ENCODE measurements around the gene KCNQ5. TPM values are rescaled to one million over a fixed set of nuclear protein-coding genes. Genes with fewer than 3 reads are reported as not detected.

KCNQ5 gene
- total and polyA plus RNA-seq, 10 of the 15 experiments (the other 5 are each of a cell fraction or from before 2014, with no cell fraction given), result 0.60 to 16.2 (median 3.2) TPM

DNA sequence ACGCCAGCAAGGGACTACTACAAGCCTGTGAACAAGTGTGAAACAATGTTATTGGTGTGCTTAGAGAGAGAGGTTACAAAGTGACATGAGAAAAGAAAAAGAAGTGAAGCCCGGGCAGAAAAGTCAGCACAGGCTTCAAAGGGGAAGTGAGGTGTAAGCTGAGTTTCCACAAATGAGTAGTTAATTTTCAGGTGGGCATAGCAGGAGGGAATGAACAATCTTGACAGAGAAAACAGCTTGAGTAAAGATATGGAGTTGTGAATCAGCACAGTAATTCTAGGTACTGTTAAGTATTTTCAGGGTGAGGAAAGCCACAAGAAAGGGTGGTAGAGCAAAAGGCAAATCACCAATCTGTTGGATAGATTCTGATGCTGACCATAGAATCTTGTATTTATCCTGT, 4.3 kb downstream of the KCNQ5 start (continued):
- TF ChIP-seq ZNF207 (IDR thresholded peaks at IDR 0.05; ENCODE audit: borderline replicate concordance), result no peak
- no peak for TF ChIP-seq SMAD1 (IDR thresholded peaks at IDR 0.05; ENCODE audit: low read depth, partially characterized antibody)
- TF ChIP-seq RELA (IDR thresholded peaks at IDR 0.05; ENCODE audit: borderline replicate concordance, partially characterized antibody), result no peak
- no peak for TF ChIP-seq NFYB (IDR thresholded peaks at IDR 0.05; ENCODE audit: insufficient read depth, low read depth, low read length)
- TF ChIP-seq, protein P1, sequence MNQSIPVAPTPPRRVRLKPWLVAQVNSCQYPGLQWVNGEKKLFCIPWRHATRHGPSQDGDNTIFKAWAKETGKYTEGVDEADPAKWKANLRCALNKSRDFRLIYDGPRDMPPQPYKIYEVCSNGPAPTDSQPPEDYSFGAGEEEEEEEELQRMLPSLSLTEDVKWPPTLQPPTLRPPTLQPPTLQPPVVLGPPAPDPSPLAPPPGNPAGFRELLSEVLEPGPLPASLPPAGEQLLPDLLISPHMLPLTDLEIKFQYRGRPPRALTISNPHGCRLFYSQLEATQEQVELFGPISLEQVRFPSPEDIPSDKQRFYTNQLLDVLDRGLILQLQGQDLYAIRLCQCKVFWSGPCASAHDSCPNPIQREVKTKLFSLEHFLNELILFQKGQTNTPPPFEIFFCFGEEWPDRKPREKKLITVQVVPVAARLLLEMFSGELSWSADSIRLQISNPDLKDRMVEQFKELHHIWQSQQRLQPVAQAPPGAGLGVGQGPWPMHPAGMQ (IDR thresholded peaks at IDR 0.05; ENCODE audit: borderline replicate concordance), result no peak
- no peak for TF ChIP-seq SIX5 (IDR thresholded peaks at IDR 0.05; ENCODE audit: low read depth, low read length, severe bottlenecking)
- TF ChIP-seq STAT3 (IDR thresholded peaks at IDR 0.05; ENCODE audit: low read depth, low read length), result no peak
- TF ChIP-seq FOS (IDR thresholded peaks at IDR 0.05; ENCODE audit: borderline replicate concordance, extremely low read depth, insufficient read length), result no peak
- TF ChIP-seq, protein P2, sequence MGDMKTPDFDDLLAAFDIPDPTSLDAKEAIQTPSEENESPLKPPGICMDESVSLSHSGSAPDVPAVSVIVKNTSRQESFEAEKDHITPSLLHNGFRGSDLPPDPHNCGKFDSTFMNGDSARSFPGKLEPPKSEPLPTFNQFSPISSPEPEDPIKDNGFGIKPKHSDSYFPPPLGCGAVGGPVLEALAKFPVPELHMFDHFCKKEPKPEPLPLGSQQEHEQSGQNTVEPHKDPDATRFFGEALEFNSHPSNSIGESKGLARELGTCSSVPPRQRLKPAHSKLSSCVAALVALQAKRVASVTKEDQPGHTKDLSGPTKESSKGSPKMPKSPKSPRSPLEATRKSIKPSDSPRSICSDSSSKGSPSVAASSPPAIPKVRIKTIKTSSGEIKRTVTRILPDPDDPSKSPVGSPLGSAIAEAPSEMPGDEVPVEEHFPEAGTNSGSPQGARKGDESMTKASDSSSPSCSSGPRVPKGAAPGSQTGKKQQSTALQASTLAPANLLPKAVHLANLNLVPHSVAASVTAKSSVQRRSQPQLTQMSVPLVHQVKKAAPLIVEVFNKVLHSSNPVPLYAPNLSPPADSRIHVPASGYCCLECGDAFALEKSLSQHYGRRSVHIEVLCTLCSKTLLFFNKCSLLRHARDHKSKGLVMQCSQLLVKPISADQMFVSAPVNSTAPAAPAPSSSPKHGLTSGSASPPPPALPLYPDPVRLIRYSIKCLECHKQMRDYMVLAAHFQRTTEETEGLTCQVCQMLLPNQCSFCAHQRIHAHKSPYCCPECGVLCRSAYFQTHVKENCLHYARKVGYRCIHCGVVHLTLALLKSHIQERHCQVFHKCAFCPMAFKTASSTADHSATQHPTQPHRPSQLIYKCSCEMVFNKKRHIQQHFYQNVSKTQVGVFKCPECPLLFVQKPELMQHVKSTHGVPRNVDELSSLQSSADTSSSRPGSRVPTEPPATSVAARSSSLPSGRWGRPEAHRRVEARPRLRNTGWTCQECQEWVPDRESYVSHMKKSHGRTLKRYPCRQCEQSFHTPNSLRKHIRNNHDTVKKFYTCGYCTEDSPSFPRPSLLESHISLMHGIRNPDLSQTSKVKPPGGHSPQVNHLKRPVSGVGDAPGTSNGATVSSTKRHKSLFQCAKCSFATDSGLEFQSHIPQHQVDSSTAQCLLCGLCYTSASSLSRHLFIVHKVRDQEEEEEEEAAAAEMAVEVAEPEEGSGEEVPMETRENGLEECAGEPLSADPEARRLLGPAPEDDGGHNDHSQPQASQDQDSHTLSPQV (IDR thresholded peaks at IDR 0.05), result no peak
- TF ChIP-seq, protein P3, sequence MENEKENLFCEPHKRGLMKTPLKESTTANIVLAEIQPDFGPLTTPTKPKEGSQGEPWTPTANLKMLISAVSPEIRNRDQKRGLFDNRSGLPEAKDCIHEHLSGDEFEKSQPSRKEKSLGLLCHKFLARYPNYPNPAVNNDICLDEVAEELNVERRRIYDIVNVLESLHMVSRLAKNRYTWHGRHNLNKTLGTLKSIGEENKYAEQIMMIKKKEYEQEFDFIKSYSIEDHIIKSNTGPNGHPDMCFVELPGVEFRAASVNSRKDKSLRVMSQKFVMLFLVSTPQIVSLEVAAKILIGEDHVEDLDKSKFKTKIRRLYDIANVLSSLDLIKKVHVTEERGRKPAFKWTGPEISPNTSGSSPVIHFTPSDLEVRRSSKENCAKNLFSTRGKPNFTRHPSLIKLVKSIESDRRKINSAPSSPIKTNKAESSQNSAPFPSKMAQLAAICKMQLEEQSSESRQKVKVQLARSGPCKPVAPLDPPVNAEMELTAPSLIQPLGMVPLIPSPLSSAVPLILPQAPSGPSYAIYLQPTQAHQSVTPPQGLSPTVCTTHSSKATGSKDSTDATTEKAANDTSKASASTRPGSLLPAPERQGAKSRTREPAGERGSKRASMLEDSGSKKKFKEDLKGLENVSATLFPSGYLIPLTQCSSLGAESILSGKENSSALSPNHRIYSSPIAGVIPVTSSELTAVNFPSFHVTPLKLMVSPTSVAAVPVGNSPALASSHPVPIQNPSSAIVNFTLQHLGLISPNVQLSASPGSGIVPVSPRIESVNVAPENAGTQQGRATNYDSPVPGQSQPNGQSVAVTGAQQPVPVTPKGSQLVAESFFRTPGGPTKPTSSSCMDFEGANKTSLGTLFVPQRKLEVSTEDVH (IDR thresholded peaks at IDR 0.05; ENCODE audit: low read depth, partially characterized antibody), result no peak
- TF ChIP-seq EGR1 (IDR thresholded peaks at IDR 0.05; ENCODE audit: borderline replicate concordance in 1 of 2, low read depth in 2 of 2, low read length in 2 of 2), result no peak
- no peak for TF ChIP-seq E4F1 (IDR thresholded peaks at IDR 0.05; ENCODE audit: borderline replicate concordance, partially characterized antibody)
- 0 out of 2 replicates have a peak, but pooled peaks have one; percentile 32 for TF ChIP-seq GABPA (IDR thresholded peaks at IDR 0.05; ENCODE audit: low read depth)
- peak; percentile 45; the same call in 1 of the 2 replicates for TF ChIP-seq TBL1XR1 (IDR thresholded peaks at IDR 0.05; ENCODE audit: low read depth, low read length)
- no peak for TF ChIP-seq MYC (IDR thresholded peaks at IDR 0.05; ENCODE audit: insufficient read depth, insufficient read length, insufficient replicate concordance, low read length, severe bottlenecking)
- no peak for TF ChIP-seq TCF3 (IDR thresholded peaks at IDR 0.05; ENCODE audit: borderline replicate concordance, insufficient read depth, low read depth, low read length)

All from GM12878 (cell line).